Trophoblast cell (in vitro differentiated cells and primary cell): ENCODE results near the gene CCSER2.

Experiments used
- DNase-seq, 2 donors: peaks; one replicate each; pipeline ENCODE4 v3.0.0-alpha.2; 2016
- H2AFZ ChIP-seq: 2 replicates; pipeline ENCODE4 v1.6.1; 2013; ENCODE audit warnings: low read length, moderate library complexity, mild to moderate bottlenecking; ENCODE audit not compliant: insufficient read depth, poor library complexity
- H2AK5ac ChIP-seq: 2 replicates; pipeline ENCODE4 v1.6.1; 2013; ENCODE audit warnings: mild to moderate bottlenecking, low read length
- H2BK120ac ChIP-seq: 2 replicates; pipeline ENCODE4 v1.6.1; 2013; ENCODE audit warnings: low read length, mild to moderate bottlenecking, moderate library complexity; ENCODE audit not compliant: insufficient read depth, poor library complexity
- H2BK12ac ChIP-seq: 2 replicates; pipeline ENCODE4 v1.6.1; 2013; ENCODE audit warnings: mild to moderate bottlenecking, low read length, moderate library complexity
- H2BK5ac ChIP-seq: 2 replicates; pipeline ENCODE4 v1.6.1; 2013; ENCODE audit warnings: low read length, low read depth, moderate library complexity, mild to moderate bottlenecking; ENCODE audit not compliant: poor library complexity
- H3K14ac ChIP-seq: 2 replicates; pipeline ENCODE4 v1.6.1; 2013; ENCODE audit warnings: mild to moderate bottlenecking, low read length
- H3K18ac ChIP-seq: 2 replicates; pipeline ENCODE4 v1.6.1; 2013; ENCODE audit warnings: mild to moderate bottlenecking, low read length
- H3K23ac ChIP-seq: 2 replicates; pipeline ENCODE4 v1.6.1; 2013; ENCODE audit warnings: low read length
- H3K27ac ChIP-seq: 2 replicates; pipeline ENCODE4 v1.5.1; 2013; ENCODE audit warnings: low read depth, mild to moderate bottlenecking, inconsistent platforms, low read length, moderate library complexity
- H3K27me3 ChIP-seq: 2 replicates; pipeline ENCODE4 v1.6.1; 2013; ENCODE audit warnings: inconsistent platforms, mild to moderate bottlenecking, low read length, moderate library complexity; ENCODE audit not compliant: insufficient read depth
- H3K36me3 ChIP-seq, 2 experiments: 1 replicate in 1 of 2; 2 replicates in 1 of 2; pipeline ENCODE4 v1.6.1; 2013; ENCODE audit warnings: low read length in 2 of 2, mild to moderate bottlenecking in 2 of 2, moderate library complexity in 1 of 2; ENCODE audit not compliant: insufficient read depth in 2 of 2, control insufficient read depth in 1 of 2
- H3K4ac ChIP-seq: 2 replicates; pipeline ENCODE4 v1.6.1; 2013; ENCODE audit warnings: low read depth, mild to moderate bottlenecking, low read length, moderate library complexity
- H3K4me1 ChIP-seq, 2 experiments: 1 replicate in 1 of 2; 2 replicates in 1 of 2; pipeline ENCODE4 v1.6.1; 2013; ENCODE audit warnings: low read length in 2 of 2, mild to moderate bottlenecking in 2 of 2, moderate library complexity in 1 of 2; ENCODE audit not compliant: insufficient read depth in 2 of 2, control insufficient read depth in 1 of 2
- H3K4me2 ChIP-seq: 2 replicates; pipeline ENCODE4 v1.6.1; 2013; ENCODE audit warnings: inconsistent platforms, mild to moderate bottlenecking, low read length, moderate library complexity
- H3K4me3 ChIP-seq: 2 replicates; pipeline ENCODE4 v1.5.1; 2013; ENCODE audit warnings: mild to moderate bottlenecking, low read depth, low read length, inconsistent platforms
- H3K79me1 ChIP-seq: one replicate; pipeline ENCODE4 v1.6.1; 2013; ENCODE audit warnings: low read length
- H3K79me2 ChIP-seq: 2 replicates; pipeline ENCODE4 v1.6.1; 2013; ENCODE audit warnings: low read length, mild to moderate bottlenecking; ENCODE audit not compliant: control insufficient read depth, insufficient read depth, poor library complexity
- H3K9ac ChIP-seq: 2 replicates; pipeline ENCODE4 v1.6.1; 2013; ENCODE audit warnings: mild to moderate bottlenecking, low read length
- H3K9me3 ChIP-seq: 2 replicates; pipeline ENCODE4 v1.6.1; 2013; ENCODE audit warnings: low read depth, mild to moderate bottlenecking, control low read depth, inconsistent platforms, low read length; ENCODE audit not compliant: insufficient read depth
- H4K12ac ChIP-seq: 2 replicates; pipeline ENCODE4 v1.6.1; 2013; ENCODE audit warnings: low read depth, mild to moderate bottlenecking, low read length, moderate library complexity
- H4K8ac ChIP-seq: 2 replicates; pipeline ENCODE4 v1.6.1; 2013; ENCODE audit warnings: low read depth, mild to moderate bottlenecking, low read length, moderate library complexity
- H4K91ac ChIP-seq: one replicate; pipeline ENCODE4 v1.6.1; 2013; ENCODE audit warnings: low read depth, mild to moderate bottlenecking, low read length, moderate library complexity
- WGBS: extraction: QIAGEN DNeasy Blood & Tissue Kit; methylation state at CpG from one replicate; pipeline ENCODE4 v1.1.7; 2013; ENCODE audit warnings: missing lambda C conversion rate; ENCODE audit not compliant: insufficient read length, insufficient coverage; ENCODE audit errors: extremely low coverage; 5-methylcytosine and 5-hydroxymethylcytosine counted together

The CCSER2 gene

DNA sequence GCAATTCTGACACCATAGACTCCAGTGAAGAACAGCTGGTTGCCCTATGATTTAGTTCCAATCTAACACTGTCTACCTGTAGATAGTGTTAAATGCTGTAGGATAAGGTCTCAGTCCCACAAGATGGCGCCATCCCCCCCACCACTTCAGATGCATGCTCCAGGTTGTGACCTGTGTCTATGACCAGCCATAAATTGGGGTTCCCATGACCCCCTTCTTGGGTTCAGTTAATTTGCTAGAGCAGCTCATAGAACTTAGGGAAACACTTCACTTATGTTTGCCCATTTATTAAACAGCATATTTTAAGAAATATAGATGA, 13.1 kb downstream of the CCSER2 start:
- WGBS = no CpG with 5 or more reads among the region's 1 CpG

DNA sequence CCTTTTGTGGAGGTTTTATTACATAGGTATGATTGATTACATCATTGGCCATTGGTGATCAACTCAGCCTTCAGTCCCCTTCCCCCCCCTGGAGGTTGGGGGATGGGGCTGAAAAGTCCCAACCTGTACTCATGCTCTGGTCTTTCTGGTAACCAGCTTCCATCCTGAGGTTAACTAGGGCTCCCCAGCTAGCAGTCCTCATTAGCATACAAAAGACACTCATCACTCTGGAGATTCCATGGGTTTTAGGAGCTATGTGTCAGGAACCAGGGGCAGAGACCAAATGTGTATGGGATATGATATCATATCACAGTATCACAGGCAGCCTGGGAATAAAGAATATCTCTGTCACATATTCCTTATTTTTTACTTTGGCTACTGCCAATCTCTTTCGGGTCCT, 13.6 kb downstream of the CCSER2 start:
- Histone ChIP-seq H3K18ac (no peak overlapping the region), H3K4ac (peak overlapping the region; percentile 7), H3K4me1 (peaks cover 7 to 9% of the 10 kb centered on the region in 2 experiments), H3K27ac (no peak overlapping the region), H2AFZ (no peak overlapping the region), H2AK5ac (no peak overlapping the region), H3K79me2 (peaks cover 3% of the 10 kb centered on the region), H4K8ac (no peak overlapping the region), H3K79me1 (no peaks in the 10 kb centered on the region), H3K23ac (no peak overlapping the region), H3K14ac (no peak overlapping the region), H4K12ac (no peak overlapping the region), H4K91ac (no peak overlapping the region), H3K9me3 (no peaks in the 10 kb centered on the region), H2BK5ac (no peak overlapping the region), H3K9ac (no peak overlapping the region), H3K36me3 (no peaks in the 10 kb centered on the region), H3K27me3 (no peaks in the 10 kb centered on the region), H3K4me2 (no peak overlapping the region), H2BK12ac (no peak overlapping the region), H2BK120ac (no peak overlapping the region), H3K4me3 (no peak overlapping the region)
- no CpG with 5 or more reads among the region's 1 CpG for WGBS
- no peak for DNase-seq

More for the DNA sequence above, 13.1 kb downstream of the CCSER2 start:
- H3K4me2 ChIP-seq = no peak overlapping the region
- H3K27ac ChIP-seq = no peak overlapping the region
- H3K4me1 ChIP-seq = peaks cover 12 to 13% of the 10 kb centered on the region in 2 experiments
- H3K9me3 ChIP-seq = no peaks in the 10 kb centered on the region
- H3K18ac ChIP-seq = no peak overlapping the region
- no peak overlapping the region for H2AK5ac ChIP-seq
- H4K8ac ChIP-seq = no peak overlapping the region
- no peak overlapping the region for H4K91ac ChIP-seq
- H3K23ac ChIP-seq = no peak overlapping the region
- no peak overlapping the region for H2BK5ac ChIP-seq
- H3K14ac ChIP-seq = no peak overlapping the region
- H3K9ac ChIP-seq = no peak overlapping the region
- no peaks in the 10 kb centered on the region for H3K27me3 ChIP-seq
- no peak overlapping the region for H3K4ac ChIP-seq
- no peaks in the 10 kb centered on the region for H3K36me3 ChIP-seq
- H2AFZ ChIP-seq = no peak overlapping the region
- H2BK120ac ChIP-seq = no peak overlapping the region
- peaks cover 8% of the 10 kb centered on the region for H3K79me2 ChIP-seq
- H2BK12ac ChIP-seq = no peak overlapping the region
- no peak overlapping the region for H3K4me3 ChIP-seq
- no peak for DNase-seq
- no peak overlapping the region for H4K12ac ChIP-seq
- H3K79me1 ChIP-seq = peaks cover 4% of the 10 kb centered on the region

DNA sequence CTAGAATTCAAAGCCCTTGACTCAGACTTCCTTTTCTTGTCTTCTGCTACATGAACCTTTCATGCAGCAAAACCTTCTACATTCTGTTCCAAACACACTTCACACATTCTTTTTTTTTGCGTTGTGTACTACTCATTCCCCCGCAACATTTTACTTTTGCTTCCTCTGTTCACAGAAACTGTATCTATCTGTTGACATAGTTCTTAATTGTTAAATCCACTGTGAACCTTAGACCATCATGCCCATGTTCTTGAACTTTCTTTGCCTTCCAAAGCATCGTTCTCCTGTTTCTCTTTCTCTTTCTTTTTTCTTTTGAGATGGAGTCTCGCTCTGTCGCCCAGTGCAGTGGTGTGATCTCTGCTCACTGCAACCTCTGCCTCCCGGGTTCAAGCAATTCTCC, 14.2 kb downstream of the CCSER2 start:
- no peak overlapping the region for H2AFZ ChIP-seq
- H3K14ac ChIP-seq = no peak overlapping the region
- H3K4me2 ChIP-seq = no peak overlapping the region
- H3K4me3 ChIP-seq = no peak overlapping the region
- no peak overlapping the region for H2BK120ac ChIP-seq
- no peak overlapping the region for H4K91ac ChIP-seq
- no peak for DNase-seq
- H4K12ac ChIP-seq = no peak overlapping the region
- no peak overlapping the region for H3K27ac ChIP-seq
- no peak overlapping the region for H2AK5ac ChIP-seq
- no peaks in the 10 kb centered on the region for H3K9me3 ChIP-seq
- no peaks in the 10 kb centered on the region for H3K79me1 ChIP-seq
- H2BK12ac ChIP-seq = no peak overlapping the region
- H4K8ac ChIP-seq = no peak overlapping the region
- H3K23ac ChIP-seq = no peak overlapping the region
- no peaks in the 10 kb centered on the region for H3K27me3 ChIP-seq
- H3K4me1 ChIP-seq = peaks cover 5 to 7% of the 10 kb centered on the region in 2 experiments
- H3K9ac ChIP-seq = no peak overlapping the region
- H3K79me2 ChIP-seq = peaks cover 2% of the 10 kb centered on the region
- H3K36me3 ChIP-seq = no peaks in the 10 kb centered on the region
- 100% methylated on average over 2 of the region's 6 CpGs for WGBS
- no peak overlapping the region for H3K4ac ChIP-seq
- no peak overlapping the region for H3K18ac ChIP-seq
- no peak overlapping the region for H2BK5ac ChIP-seq

DNA sequence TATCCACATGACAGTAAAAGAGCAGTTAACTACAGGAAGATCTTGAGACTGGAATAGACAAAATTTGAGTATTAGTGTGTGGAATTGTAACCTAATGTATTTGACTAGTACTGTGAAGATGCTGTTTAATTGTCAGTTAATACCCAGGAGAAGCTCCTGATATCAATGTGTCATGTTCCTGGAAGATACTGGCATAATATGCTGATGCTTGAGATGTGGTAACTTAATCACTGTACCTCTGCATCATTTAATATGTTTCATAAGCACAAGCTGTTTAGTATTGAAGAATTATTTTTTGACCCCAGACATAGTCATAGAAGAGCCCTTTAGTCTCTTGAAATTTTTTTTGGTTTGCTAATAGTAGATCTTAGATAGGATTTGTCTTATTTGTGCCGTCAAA, 15.4 kb downstream of the CCSER2 start:
- Histone ChIP-seq H3K23ac (no peak overlapping the region), H4K12ac (no peak overlapping the region), H3K4me1 (peaks cover 3 to 5% of the 10 kb centered on the region in 2 experiments), H3K27ac (no peak overlapping the region), H3K79me2 (peaks cover 2% of the 10 kb centered on the region), H2BK120ac (no peak overlapping the region), H3K27me3 (no peaks in the 10 kb centered on the region), H3K18ac (no peak overlapping the region), H2BK12ac (no peak overlapping the region), H3K79me1 (no peaks in the 10 kb centered on the region), H3K4me3 (no peak overlapping the region), H4K8ac (no peak overlapping the region), H2AK5ac (no peak overlapping the region), H3K9me3 (no peaks in the 10 kb centered on the region), H2BK5ac (no peak overlapping the region), H3K4ac (no peak overlapping the region), H3K4me2 (no peak overlapping the region), H3K36me3 (no peaks in the 10 kb centered on the region), H4K91ac (no peak overlapping the region), H3K14ac (no peak overlapping the region), H2AFZ (no peak overlapping the region), H3K9ac (no peak overlapping the region)
- DNase-seq = no peak
- no CpG with 5 or more reads among the region's 1 CpG for WGBS
